ENCODE data around the gene CBFA2T3. TPM values are rescaled to one million over a fixed set of nuclear protein-coding genes. Genes with fewer than 3 reads are reported as not detected.
A peak's percentile ranks its signal among the peaks of the same experiment; 100 is the strongest.

CBFA2T3 gene
- total and polyA plus RNA-seq, 2 of the 13 experiments (the other 11 are each of a cell fraction or from before 2014, with no cell fraction given) = 0.05 TPM; not detected in 1

GRCh38 chr16:88839026-88839529, 137.9 kb downstream of the CBFA2T3 start (continued):
- no peak for TF ChIP-seq GRHL1 (CRISPR knock-in tag; conservative IDR thresholded peaks at IDR 0.05)
- peak; percentile 45; the same call in 1 of the 2 replicates for TF ChIP-seq PHF8 (CRISPR knock-in tag; IDR thresholded peaks at IDR 0.05)
- TF ChIP-seq ZNF839 (CRISPR knock-in tag; IDR thresholded peaks at IDR 0.05; ENCODE audit: borderline replicate concordance) = no peak
- peak; percentile 79; the same call in 1 of the 2 replicates for TF ChIP-seq GZF1 (CRISPR knock-in tag; IDR thresholded peaks at IDR 0.05)
- peak; percentile 21; the same call in 1 of the 2 replicates for TF ChIP-seq KDM5B (CRISPR knock-in tag; IDR thresholded peaks at IDR 0.05; ENCODE audit: borderline replicate concordance)
- no peak for TF ChIP-seq TBX3 (IDR thresholded peaks at IDR 0.05; ENCODE audit: borderline replicate concordance)
- no peak for TF ChIP-seq NBN (conservative IDR thresholded peaks at IDR 0.05)
- 0 out of 2 replicates have a peak, but pooled peaks have one; percentile 17 for TF ChIP-seq YEATS4 (CRISPR knock-in tag; IDR thresholded peaks at IDR 0.05; ENCODE audit: borderline replicate concordance)
- peak; percentile 19 for TF ChIP-seq ZNF883 (CRISPR knock-in tag; IDR thresholded peaks at IDR 0.05; ENCODE audit: not compliant biosample characterization)
- peak; percentile 82 for TF ChIP-seq UBTF (CRISPR knock-in tag; IDR thresholded peaks at IDR 0.05)
- TF ChIP-seq ZNF142 (CRISPR knock-in tag; IDR thresholded peaks at IDR 0.05) = no peak
- peak; percentile 67; the same call in 1 of the 2 replicates for TF ChIP-seq ZFX (CRISPR knock-in tag; IDR thresholded peaks at IDR 0.05; ENCODE audit: low read depth)
- no peak for TF ChIP-seq GATA4 (IDR thresholded peaks at IDR 0.05; ENCODE audit: borderline replicate concordance, low read depth)
- no peak for TF ChIP-seq DNMT3B (CRISPR knock-in tag; conservative IDR thresholded peaks at IDR 0.05)
- TF ChIP-seq PAXIP1 (CRISPR knock-in tag; conservative IDR thresholded peaks at IDR 0.05) = 0 out of 2 replicates have a peak, but pooled peaks have one; percentile 19
- no peak for TF ChIP-seq ZNF850 (CRISPR knock-in tag; conservative IDR thresholded peaks at IDR 0.05)

Measured in HepG2 (cell line).